H9 (cell line): ENCODE data around the gene ZSWIM8. TPM values are rescaled to one million over a fixed set of nuclear protein-coding genes. Genes with fewer than 3 reads are reported as not detected.

Source experiments
- DNase-seq: peaks from one replicate; pipeline ENCODE4 v3.0.0-alpha.2; 2017
- H2AFZ ChIP-seq: one replicate; pipeline ENCODE4 v1.6.1; 2013; ENCODE audit warnings: mild to moderate bottlenecking, low read length, control low read depth, moderate library complexity
- H2AK5ac ChIP-seq: 2 replicates; pipeline ENCODE4 v1.6.1; 2013; ENCODE audit warnings: low read length, control low read depth, mixed read lengths; ENCODE audit not compliant: insufficient read length
- H2BK120ac ChIP-seq: one replicate; pipeline ENCODE4 v1.6.1; 2013; ENCODE audit warnings: low read depth, mild to moderate bottlenecking, low read length, control low read depth, inconsistent platforms; ENCODE audit not compliant: poor library complexity, severe bottlenecking
- H2BK12ac ChIP-seq: 2 replicates; pipeline ENCODE4 v1.6.1; 2013; ENCODE audit warnings: low read length, control low read depth, mixed read lengths, low read depth; ENCODE audit not compliant: insufficient read length
- H2BK15ac ChIP-seq: 2 replicates; pipeline ENCODE4 v1.6.1; 2013; ENCODE audit warnings: low read depth, low read length, control low read depth
- H2BK20ac ChIP-seq: one replicate; pipeline ENCODE4 v1.6.1; 2013; ENCODE audit warnings: low read depth, mild to moderate bottlenecking, low read length, control low read depth, inconsistent platforms; ENCODE audit not compliant: poor library complexity, severe bottlenecking
- H2BK5ac ChIP-seq: 2 replicates; pipeline ENCODE4 v1.6.1; 2013; ENCODE audit warnings: low read length, control low read depth, mixed read lengths; ENCODE audit not compliant: insufficient read length
- H3K14ac ChIP-seq: 2 replicates; pipeline ENCODE4 v1.6.1; 2013; ENCODE audit warnings: low read length, control low read depth; ENCODE audit not compliant: insufficient read depth
- H3K18ac ChIP-seq: 2 replicates; pipeline ENCODE4 v1.6.1; 2013; ENCODE audit warnings: low read depth, mild to moderate bottlenecking, mixed read lengths, low read length, control low read depth; ENCODE audit not compliant: insufficient read length
- H3K23ac ChIP-seq: 2 replicates; pipeline ENCODE4 v1.6.1; 2013; ENCODE audit warnings: low read length, control low read depth, mixed read lengths, low read depth; ENCODE audit not compliant: insufficient read length
- H3K23me2 ChIP-seq: 2 replicates; pipeline ENCODE4 v1.6.1; 2013; ENCODE audit warnings: low read depth, mild to moderate bottlenecking, mixed read lengths, low read length, control low read depth; ENCODE audit not compliant: insufficient read length, poor library complexity, severe bottlenecking
- H3K27ac ChIP-seq: 2 replicates; pipeline ENCODE4 v1.5.1; 2013; ENCODE audit warnings: low read length, control low read depth, mixed read lengths, low read depth; ENCODE audit not compliant: insufficient read length
- H3K27me3 ChIP-seq: 2 replicates; pipeline ENCODE4 v1.6.1; 2013; ENCODE audit warnings: low read length, control low read depth, inconsistent platforms; ENCODE audit not compliant: insufficient read depth
- H3K4ac ChIP-seq: 2 replicates; pipeline ENCODE4 v1.6.1; 2013; ENCODE audit warnings: low read depth, mild to moderate bottlenecking, control low read depth, inconsistent platforms, low read length, moderate library complexity
- H3K4me1 ChIP-seq: 2 replicates; pipeline ENCODE4 v1.6.1; 2013; ENCODE audit warnings: low read length, control low read depth, inconsistent platforms; ENCODE audit not compliant: insufficient read depth
- H3K4me2 ChIP-seq: 2 replicates; pipeline ENCODE4 v1.6.1; 2013; ENCODE audit warnings: low read length, control low read depth, mixed read lengths; ENCODE audit not compliant: insufficient read length, insufficient read depth
- H3K56ac ChIP-seq: 2 replicates; pipeline ENCODE4 v1.6.1; 2013; ENCODE audit warnings: low read depth, mild to moderate bottlenecking, mixed read lengths, low read length, control low read depth; ENCODE audit not compliant: insufficient read length
- H3K79me1 ChIP-seq: 2 replicates; pipeline ENCODE4 v1.6.1; 2013; ENCODE audit warnings: low read depth, mild to moderate bottlenecking, moderate library complexity, low read length, control low read depth, inconsistent platforms; ENCODE audit not compliant: insufficient read depth, poor library complexity, severe bottlenecking
- H3K79me2 ChIP-seq: 2 replicates; pipeline ENCODE4 v1.6.1; 2013; ENCODE audit warnings: low read length, control low read depth, inconsistent platforms; ENCODE audit not compliant: insufficient read depth
- H3K9ac ChIP-seq: 2 replicates; pipeline ENCODE4 v1.6.1; 2013; ENCODE audit warnings: low read length, control low read depth, mixed read lengths; ENCODE audit not compliant: insufficient read length; ENCODE audit errors: extremely low read depth
- H3K9me3 ChIP-seq: one replicate; pipeline ENCODE4 v1.6.1; 2013; ENCODE audit warnings: low read depth, low read length, inconsistent platforms; ENCODE audit not compliant: control insufficient read depth
- H3T11ph ChIP-seq: one replicate; pipeline ENCODE4 v1.6.1; 2013; ENCODE audit warnings: mild to moderate bottlenecking, low read length, control low read depth, inconsistent platforms
- H4K20me1 ChIP-seq: one replicate; pipeline ENCODE4 v1.6.1; 2013; ENCODE audit not compliant: control insufficient read depth, insufficient read length, insufficient read depth
- H4K5ac ChIP-seq: 2 replicates; pipeline ENCODE4 v1.6.1; 2013; ENCODE audit warnings: low read depth, mild to moderate bottlenecking, mixed read lengths, low read length, control low read depth; ENCODE audit not compliant: insufficient read length
- H4K8ac ChIP-seq: replicated peaks from 2 replicates; pipeline ENCODE4 v1.6.1; 2013; ENCODE audit warnings: low read length, control low read depth, mixed read lengths, low read depth; ENCODE audit not compliant: insufficient read length
- H4K91ac ChIP-seq: 2 replicates; pipeline ENCODE4 v1.6.1; 2013; ENCODE audit warnings: low read depth, mild to moderate bottlenecking, moderate library complexity, mixed read lengths, low read length, control low read depth; ENCODE audit not compliant: insufficient read length
- H3K27ac Mint-ChIP-seq, 3 experiments: 2 replicates in 2 of 3; 3 replicates in 1 of 3; pipeline ENCODE4 v1.8.0; 2020 to 2021; ENCODE audit warnings: mixed read lengths in 3 of 3, mild to moderate bottlenecking in 1 of 3, moderate library complexity in 1 of 3
- H3K27me3 Mint-ChIP-seq: 2 replicates; pipeline ENCODE4 v1.8.0; 2021; ENCODE audit warnings: low read depth, mild to moderate bottlenecking, moderate library complexity, mixed read lengths
- H3K36me3 Mint-ChIP-seq, 3 experiments: 2 replicates in 2 of 3; 3 replicates in 1 of 3; pipeline ENCODE4 v1.8.0; 2020 to 2021; ENCODE audit warnings: low read depth in 3 of 3, mixed read lengths in 3 of 3; ENCODE audit not compliant: insufficient read depth in 1 of 3
- H3K4me1 Mint-ChIP-seq, 2 experiments: 2 replicates each; pipeline ENCODE4 v1.8.0; 2020; ENCODE audit warnings: mixed read lengths in 2 of 2
- H3K4me3 Mint-ChIP-seq, 2 experiments: 2 replicates in 1 of 2; 3 replicates in 1 of 2; pipeline ENCODE4 v1.8.0; 2020 to 2021; ENCODE audit warnings: mild to moderate bottlenecking in 2 of 2, mixed read lengths in 2 of 2, moderate library complexity in 1 of 2
- H3K9me3 Mint-ChIP-seq, 2 experiments: 2 replicates in 1 of 2; 3 replicates in 1 of 2; pipeline ENCODE4 v1.8.0; 2020; ENCODE audit warnings: mild to moderate bottlenecking in 2 of 2, mixed read lengths in 2 of 2, moderate library complexity in 1 of 2
- WGBS: extraction: QIAGEN DNeasy Blood & Tissue Kit; methylation state at CpG from one replicate; pipeline ENCODE4 v1.1.7; 2013; ENCODE audit warnings: missing lambda C conversion rate, low lambda C conversion rate, mixed read lengths; ENCODE audit not compliant: insufficient read length; ENCODE audit errors: extremely low coverage; 5-methylcytosine and 5-hydroxymethylcytosine counted together
- total RNA-seq: library from RNA; stranded (reverse); gene quantifications from 2 replicates; pipeline ENCODE4 v1.2.1, GENCODE V29; 2021
- TF ChIP-seq, protein P1 (sequence below): fragments of 200-600 bp; sonication (generic); conservative IDR thresholded peaks from 3 replicates; pipeline ENCODE4 v1.8.0; 2021; ENCODE audit warnings: antibody characterized with exemption, mild to moderate bottlenecking

The ZSWIM8 gene
- total RNA-seq, 1 experiment from 2014 or later: 41.0 TPM

DNA sequence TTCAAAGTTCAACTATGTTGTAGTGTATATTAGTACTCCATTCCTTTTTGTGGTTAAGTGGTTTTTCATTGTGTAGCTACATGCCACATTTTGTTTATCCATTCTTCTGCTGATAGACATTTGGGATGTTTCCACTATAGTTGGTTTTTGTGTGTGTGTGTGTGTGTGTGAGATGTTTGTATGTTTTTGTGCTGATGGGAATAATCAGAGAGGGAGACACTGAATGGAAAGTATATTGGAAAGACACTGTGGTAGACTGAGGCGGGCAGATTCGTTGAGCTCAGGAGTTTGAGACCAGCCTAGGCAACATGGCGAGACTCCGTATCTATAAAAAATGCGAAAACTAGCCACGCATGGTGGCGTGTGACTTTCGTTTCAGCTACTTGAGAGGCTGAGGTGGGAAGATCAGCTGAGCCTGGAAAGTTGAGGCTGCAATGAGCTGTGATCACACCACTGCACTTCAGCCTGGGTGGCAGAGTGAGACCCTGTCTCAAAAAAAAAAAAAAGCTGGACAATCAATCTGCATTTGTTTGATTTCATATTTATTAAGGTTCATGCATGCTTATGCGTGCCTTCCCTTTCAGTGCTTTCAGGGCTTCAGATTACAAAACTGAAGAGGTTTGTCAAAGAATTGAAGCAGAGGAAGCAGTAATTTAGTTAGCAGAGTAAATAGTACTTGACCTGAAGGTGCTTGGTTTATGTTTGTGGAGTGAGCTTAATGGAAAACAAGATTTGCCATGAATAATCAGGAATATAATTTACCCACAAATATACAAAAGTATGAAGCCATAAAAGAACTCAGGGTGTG is 26.5 kb upstream of the ZSWIM8 start:
- Histone ChIP-seq H3K9me3 (no peaks in the 10 kb centered on the region), H2BK120ac (no peak overlapping the region), H3K23me2 (no peaks in the 10 kb centered on the region), H4K5ac (no peak overlapping the region), H3K14ac (no peak overlapping the region), H3K4me1 (no peaks in the 10 kb centered on the region), H2BK20ac (no peak overlapping the region), H3K4me2 (no peak overlapping the region), H3K79me1 (no peaks in the 10 kb centered on the region), H3K18ac (no peak overlapping the region), H3K27ac (no peak overlapping the region), H2BK12ac (no peak overlapping the region), H3K79me2 (no peaks in the 10 kb centered on the region), H2BK15ac (no peak overlapping the region), H3T11ph (no peak overlapping the region), H3K23ac (no peak overlapping the region), H2AFZ (no peak overlapping the region), H3K27me3 (no peaks in the 10 kb centered on the region), H2BK5ac (no peak overlapping the region), H4K20me1 (no peaks in the 10 kb centered on the region), H3K4ac (no peak overlapping the region), H3K9ac (no peak overlapping the region), H4K8ac (no peak overlapping the region), H4K91ac (no peak overlapping the region), H2AK5ac (no peak overlapping the region), H3K56ac (no peak overlapping the region)
- H3K4me3 Mint-ChIP-seq: no peak overlapping the region
- peaks cover 0 to 3% of the 10 kb centered on the region in 2 experiments; a peak in 1 of 4 replicates for H3K4me1 Mint-ChIP-seq
- TF ChIP-seq, protein P1, sequence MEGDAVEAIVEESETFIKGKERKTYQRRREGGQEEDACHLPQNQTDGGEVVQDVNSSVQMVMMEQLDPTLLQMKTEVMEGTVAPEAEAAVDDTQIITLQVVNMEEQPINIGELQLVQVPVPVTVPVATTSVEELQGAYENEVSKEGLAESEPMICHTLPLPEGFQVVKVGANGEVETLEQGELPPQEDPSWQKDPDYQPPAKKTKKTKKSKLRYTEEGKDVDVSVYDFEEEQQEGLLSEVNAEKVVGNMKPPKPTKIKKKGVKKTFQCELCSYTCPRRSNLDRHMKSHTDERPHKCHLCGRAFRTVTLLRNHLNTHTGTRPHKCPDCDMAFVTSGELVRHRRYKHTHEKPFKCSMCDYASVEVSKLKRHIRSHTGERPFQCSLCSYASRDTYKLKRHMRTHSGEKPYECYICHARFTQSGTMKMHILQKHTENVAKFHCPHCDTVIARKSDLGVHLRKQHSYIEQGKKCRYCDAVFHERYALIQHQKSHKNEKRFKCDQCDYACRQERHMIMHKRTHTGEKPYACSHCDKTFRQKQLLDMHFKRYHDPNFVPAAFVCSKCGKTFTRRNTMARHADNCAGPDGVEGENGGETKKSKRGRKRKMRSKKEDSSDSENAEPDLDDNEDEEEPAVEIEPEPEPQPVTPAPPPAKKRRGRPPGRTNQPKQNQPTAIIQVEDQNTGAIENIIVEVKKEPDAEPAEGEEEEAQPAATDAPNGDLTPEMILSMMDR: no peak
- DNase-seq: no peak
- WGBS: no CpG with 5 or more reads among the region's 9 CpGs
- H3K27me3 Mint-ChIP-seq: no peaks in the 10 kb centered on the region
- no peaks in the 10 kb centered on the region for H3K9me3 Mint-ChIP-seq
- H3K36me3 Mint-ChIP-seq: peaks cover 11 to 58% (median 43%) of the 10 kb centered on the region in 3 experiments
- H3K27ac Mint-ChIP-seq: peak overlapping the region in 1 of 3 experiments; percentile 7; a peak in 1 of 7 replicates
